Activated CD8-positive, alpha-beta memory T cell treated with anti-CD3 and anti-CD28 coated beads, Interleukin-2, amount 50 U/mL, for 24 hours (primary cell): ENCODE measurements around the gene NEUROD2.
"Not testable (repeated sequence)": the region's sequence is repeated elsewhere in the genome, so short reads cannot be mapped to it uniquely, and the experiment has no call there.

Source experiments
- DNase-seq: peaks from one replicate; pipeline ENCODE4 v3.0.0-alpha.2; 2020; ENCODE audit errors: extremely low read depth

NEUROD2 gene

GRCh38 chr17:39602533-39603303 is 5.0 kb downstream of the NEUROD2 start:
- DNase-seq = no peak

GRCh38 chr17:39601758-39602532 is 5.8 kb downstream of the NEUROD2 start:
- DNase-seq = no peak

GRCh38 chr17:39600997-39601597 is 6.6 kb downstream of the NEUROD2 start:
- DNase-seq = no peak

GRCh38 chr17:39600288-39600996 is 7.3 kb downstream of the NEUROD2 start:
- DNase-seq = no peak

- DNase-seq = no peak
Observed at GRCh38 chr17:39599665-39600231, 8.0 kb downstream of the NEUROD2 start.

- no peak for DNase-seq
Observed at GRCh38 chr17:39599004-39599664, 8.6 kb downstream of the NEUROD2 start.

- DNase-seq = no peak
Observed at GRCh38 chr17:39598630-39599003, 9.1 kb downstream of the NEUROD2 start.

- no peak for DNase-seq
Observed at GRCh38 chr17:39598047-39598481, 9.7 kb downstream of the NEUROD2 start.

GRCh38 chr17:39597372-39598046 is 10.2 kb downstream of the NEUROD2 start:
- DNase-seq = no peak

- DNase-seq = no peak
Observed at GRCh38 chr17:39596543-39597267, 11.0 kb downstream of the NEUROD2 start.

- no peak for DNase-seq
Observed at GRCh38 chr17:39595928-39596510, 11.7 kb downstream of the NEUROD2 start.

GRCh38 chr17:39595294-39595693 is 12.4 kb downstream of the NEUROD2 start:
- DNase-seq = no peak

- no peak for DNase-seq
Observed at GRCh38 chr17:39593371-39593770, 14.3 kb downstream of the NEUROD2 start.

- DNase-seq = no peak
Observed at GRCh38 chr17:39591958-39592954, 15.5 kb downstream of the NEUROD2 start.

- not testable (repeated sequence) for DNase-seq
Observed at GRCh38 chr17:39590180-39590579, 17.5 kb downstream of the NEUROD2 start.

- DNase-seq = no peak
Observed at GRCh38 chr17:39582658-39583057, 25.1 kb downstream of the NEUROD2 start.

GRCh38 chr17:39581759-39582085 is 26.0 kb downstream of the NEUROD2 start:
- no peak for DNase-seq

GRCh38 chr17:39581071-39581758 is 26.5 kb downstream of the NEUROD2 start:
- DNase-seq = no peak
